Omental fat pad (tissue), 4 donors: ENCODE data around the gene ITPR1. TPM values are rescaled to one million over a fixed set of nuclear protein-coding genes. Genes with fewer than 3 reads are reported as not detected.

Source experiments
- ATAC-seq: fragments of 150-250 bp; one replicate; pipeline ENCODE4 v1.9.1; 2016; ENCODE audit warnings: mild to moderate bottlenecking, moderate library complexity; ENCODE audit not compliant: low FRiP score
- DNase-seq: peaks from one replicate; pipeline ENCODE4 v3.0.0-alpha.2; 2019; ENCODE audit warnings: low spot score
- CTCF ChIP-seq, 3 donors: fragments of 450-650 bp; IDR thresholded peaks; one replicate each; pipeline ENCODE4 v1.5.1; 2016 to 2017; ENCODE audit warnings: antibody characterized with exemption in 3 of 3, mild to moderate bottlenecking in 3 of 3, moderate library complexity in 2 of 3
- total RNA-seq, 4 donors: library from RNA; depleted of rRNA; stranded (reverse); fragments of >200 nt; gene quantifications; one replicate each; pipeline ENCODE4 v1.1.0, GENCODE V29; 2016

ITPR1 gene
- total RNA-seq, 4 donors from 2014 or later, result 38.3 to 58.5 (median 41.3) TPM

DNA sequence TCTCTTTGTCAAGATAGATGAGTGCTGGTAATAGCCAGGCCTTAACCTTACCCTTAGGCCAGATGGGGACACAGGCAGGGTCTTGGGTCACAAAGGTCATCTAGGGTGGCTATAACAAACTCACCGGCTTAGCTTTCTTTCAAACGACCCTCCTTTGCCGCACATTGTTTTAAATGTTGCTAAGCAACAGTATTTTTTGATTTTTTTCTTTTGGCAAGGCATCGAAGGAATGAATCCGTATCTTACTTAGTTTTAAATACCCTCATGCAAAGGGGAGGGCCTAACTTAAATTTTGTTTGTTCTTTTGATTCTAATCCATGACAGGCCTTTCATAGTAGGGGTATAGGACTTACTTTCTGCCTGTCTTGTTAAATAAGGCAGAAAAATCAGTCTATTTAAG, 35.2 kb downstream of the ITPR1 start:
- no peak for TF ChIP-seq CTCF (IDR thresholded peaks at IDR 0.05)
- DNase-seq, result no peak
- no peak for ATAC-seq

- no peak for TF ChIP-seq CTCF (IDR thresholded peaks at IDR 0.05)
- ATAC-seq (no peak), DNase-seq (no peak)
Measured at GRCh38 chr3:4528819-4529600, 35.9 kb downstream of the ITPR1 start.

- ATAC-seq, result no peak
- DNase-seq, result no peak
- TF ChIP-seq CTCF (IDR thresholded peaks at IDR 0.05), result no peak
Measured at GRCh38 chr3:4529876-4530588, 36.9 kb downstream of the ITPR1 start.

GRCh38 chr3:4531478-4532025, 38.4 kb downstream of the ITPR1 start:
- ATAC-seq (peak; percentile 82), DNase-seq (no peak)
- TF ChIP-seq CTCF (IDR thresholded peaks at IDR 0.05), result no peak

DNA sequence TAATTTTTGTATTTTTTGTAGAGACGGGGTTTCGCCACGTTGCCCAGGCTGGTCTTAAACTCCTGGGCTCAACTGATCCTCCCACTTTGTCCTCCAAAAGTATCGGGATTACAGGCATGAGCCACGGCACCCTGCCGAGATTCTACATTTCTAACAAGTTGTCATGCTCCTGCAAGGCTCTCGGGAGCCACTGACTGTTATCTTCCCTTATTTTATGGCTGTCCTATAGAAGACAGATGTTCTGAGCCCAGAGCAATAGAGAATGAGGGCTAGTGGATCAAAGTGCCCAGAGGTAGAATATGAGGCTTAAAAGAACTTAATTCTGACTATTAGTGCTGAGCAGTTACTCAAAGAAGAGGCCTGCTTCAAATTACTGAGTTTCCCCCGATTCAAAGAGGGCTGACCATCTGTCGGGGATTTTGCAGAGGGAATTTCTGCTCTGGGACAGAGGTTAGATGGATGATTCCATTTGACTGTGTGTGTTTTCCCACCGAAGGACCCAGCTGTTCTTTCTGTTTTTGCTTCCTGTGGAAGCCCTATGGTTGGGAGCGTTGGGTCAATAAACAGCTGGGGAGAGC, 39.5 kb downstream of the ITPR1 start:
- DNase-seq, result no peak
- no peak for TF ChIP-seq CTCF (IDR thresholded peaks at IDR 0.05)
- no peak for ATAC-seq

DNA sequence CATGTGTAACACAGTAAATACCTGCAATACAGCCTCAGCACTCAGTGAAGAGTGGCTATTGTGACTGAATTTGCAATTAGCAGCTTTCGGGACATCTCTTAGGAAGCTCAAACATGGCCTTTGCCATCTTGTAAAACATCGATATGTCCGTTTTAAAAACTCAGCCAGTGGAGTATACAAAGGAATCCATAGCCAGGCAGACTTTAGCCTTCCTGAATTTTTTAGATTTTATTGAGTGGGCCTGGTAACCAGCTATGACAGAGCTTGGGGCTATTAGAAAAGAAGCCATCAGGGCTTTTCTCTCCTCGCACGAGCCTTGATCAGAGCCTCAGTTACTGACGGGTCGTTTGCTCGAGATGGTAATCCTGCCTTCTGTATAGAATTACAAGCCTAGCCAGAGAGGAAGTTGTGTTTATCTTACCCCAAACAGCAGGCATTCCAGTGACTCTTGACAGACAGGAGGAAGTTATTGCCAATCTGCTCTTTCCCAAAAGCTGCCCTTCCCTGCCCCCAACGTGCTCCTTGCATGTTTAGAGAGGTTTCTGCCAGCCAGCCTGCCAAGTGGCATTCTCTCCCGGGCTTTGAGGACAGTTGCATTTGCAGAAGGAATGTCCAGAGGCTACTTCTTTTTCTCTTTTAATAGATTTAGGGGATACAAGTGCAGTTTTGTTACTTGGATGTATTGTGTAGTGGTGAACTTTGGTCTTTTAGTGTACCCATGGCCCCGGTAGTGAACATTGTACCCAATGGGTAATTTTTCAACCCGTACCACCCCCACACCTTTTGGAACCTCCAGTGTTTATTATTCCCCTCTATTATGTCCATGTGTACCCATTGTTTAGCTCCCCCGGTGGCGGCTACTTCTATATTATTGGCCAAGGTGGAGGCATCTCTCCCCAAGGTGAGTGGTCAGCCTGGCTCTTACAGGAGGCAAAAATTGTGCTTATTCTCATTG, 40.6 kb downstream of the ITPR1 start:
- no peak for TF ChIP-seq CTCF (IDR thresholded peaks at IDR 0.05)
- ATAC-seq (no peak), DNase-seq (no peak)
